Thoracic aorta (tissue), 2 donors: Measurements from ENCODE around the gene RSRC1. TPM values are rescaled to one million over a fixed set of nuclear protein-coding genes. Genes with fewer than 3 reads are reported as not detected.

Experiments
- ATAC-seq: fragments of 150-250 bp; one replicate; pipeline ENCODE4 v1.8.0; 2017; ENCODE audit warnings: low read depth; ENCODE audit not compliant: insufficient number of reproducible peaks, low FRiP score
- DNase-seq: peaks from one replicate; pipeline ENCODE4 v3.0.0-alpha.2; 2020; ENCODE audit warnings: low spot score
- H3K27ac ChIP-seq, 2 donors: fragments of 200-600 bp; sonication (generic); 1 replicate in 1 of 2; 2 replicates in 1 of 2; pipeline ENCODE4 v1.5.1; 2016; ENCODE audit warnings: mild to moderate bottlenecking in 2 of 2, moderate library complexity in 2 of 2
- H3K27me3 ChIP-seq: fragments of 200-600 bp; sonication (generic); replicated peaks from 2 replicates; pipeline ENCODE4 v1.6.0; 2016; ENCODE audit warnings: mild to moderate bottlenecking; ENCODE audit not compliant: insufficient read depth
- H3K36me3 ChIP-seq: fragments of 200-600 bp; sonication (generic); one replicate; pipeline ENCODE4 v1.5.1; 2016
- H3K4me1 ChIP-seq, 2 donors: fragments of 200-600 bp; sonication (generic); 1 replicate in 1 of 2; 2 replicates in 1 of 2; pipeline versions ENCODE4 v1.5.1 to v1.6.0; 2016; ENCODE audit warnings: low read depth in 2 of 2, mild to moderate bottlenecking in 1 of 2; ENCODE audit not compliant: control insufficient read depth in 1 of 2
- H3K4me3 ChIP-seq: fragments of 200-600 bp; sonication (generic); 2 replicates; pipeline ENCODE4 v1.5.1; 2016; ENCODE audit warnings: mild to moderate bottlenecking
- H3K9me3 ChIP-seq: fragments of 200-600 bp; sonication (generic); 2 replicates; pipeline ENCODE4 v1.5.1; 2016
- CTCF ChIP-seq: fragments of 200-600 bp; sonication (generic); IDR thresholded peaks from one replicate; pipeline ENCODE4 v1.5.1; 2019; ENCODE audit warnings: antibody characterized with exemption
- total RNA-seq, 2 donors: library from RNA; depleted of rRNA; stranded (reverse); fragments of >200 nt; gene quantifications; one replicate each; pipeline versions ENCODE4 v1.1.0 to v1.2.3, GENCODE V29; 2016

Gene RSRC1
- total RNA-seq, 2 donors from 2014 or later = 26.6 to 39.5 TPM

GRCh38 chr3:158350971-158351370 is 241.1 kb downstream of the RSRC1 start:
- no peaks in the 10 kb centered on the region for H3K36me3 ChIP-seq
- no peak for TF ChIP-seq CTCF
- ATAC-seq (no peak), DNase-seq (no peak)
- no peak overlapping the region for H3K4me3 ChIP-seq
- H3K9me3 ChIP-seq = no peaks in the 10 kb centered on the region
- H3K27me3 ChIP-seq = no peaks in the 10 kb centered on the region
- H3K27ac ChIP-seq = no peak overlapping the region
- H3K4me1 ChIP-seq = no peaks in the 10 kb centered on the region

- no peak overlapping the region for H3K27ac ChIP-seq
- no peaks in the 10 kb centered on the region for H3K4me1 ChIP-seq
- no peaks in the 10 kb centered on the region for H3K36me3 ChIP-seq
- DNase-seq (no peak), ATAC-seq (no peak)
- no peaks in the 10 kb centered on the region for H3K9me3 ChIP-seq
- no peaks in the 10 kb centered on the region for H3K27me3 ChIP-seq
- TF ChIP-seq CTCF = no peak
- H3K4me3 ChIP-seq = no peak overlapping the region
These were observed 242.7 kb downstream of the RSRC1 start for GRCh38 chr3:158352551-158352950.

- no peaks in the 10 kb centered on the region for H3K9me3 ChIP-seq
- H3K27me3 ChIP-seq = no peaks in the 10 kb centered on the region
- H3K4me1 ChIP-seq = no peaks in the 10 kb centered on the region
- TF ChIP-seq CTCF = no peak
- DNase-seq = no peak
- no peak for ATAC-seq
- no peak overlapping the region for H3K4me3 ChIP-seq
- H3K27ac ChIP-seq = no peak overlapping the region
- H3K36me3 ChIP-seq = no peaks in the 10 kb centered on the region
These were observed 244.8 kb downstream of the RSRC1 start for GRCh38 chr3:158354713-158355112.

GRCh38 chr3:158355623-158356588 is 246.0 kb downstream of the RSRC1 start:
- H3K36me3 ChIP-seq = no peaks in the 10 kb centered on the region
- no peak for TF ChIP-seq CTCF
- no peaks in the 10 kb centered on the region for H3K27me3 ChIP-seq
- no peaks in the 10 kb centered on the region for H3K4me1 ChIP-seq
- H3K9me3 ChIP-seq = no peaks in the 10 kb centered on the region
- H3K27ac ChIP-seq = no peak overlapping the region
- no peak for DNase-seq
- ATAC-seq = no peak
- H3K4me3 ChIP-seq = no peak overlapping the region

GRCh38 chr3:158359339-158359738 is 249.4 kb downstream of the RSRC1 start:
- DNase-seq = no peak
- Histone ChIP-seq H3K27me3 (no peaks in the 10 kb centered on the region), H3K36me3 (no peaks in the 10 kb centered on the region), H3K27ac (no peak overlapping the region), H3K9me3 (no peaks in the 10 kb centered on the region), H3K4me1 (no peaks in the 10 kb centered on the region), H3K4me3 (no peak overlapping the region)
- no peak for TF ChIP-seq CTCF
- ATAC-seq = no peak
